SK-N-SH (cell line): ENCODE results near the gene C22orf15. TPM values are rescaled to one million over a fixed set of nuclear protein-coding genes. Genes with fewer than 3 reads are reported as not detected.

Source experiments
- CTCF ChIA-PET: fragments of 300-600, 350-600 bp; formaldehyde crosslinking; extraction: SDS; loops from one replicate; lab custom pipeline; 2021; lab: Yijun Ruan, JAX
- POLR2A ChIA-PET: fragments of 350-600 bp; sonication (Branson Sonifier 250); formaldehyde crosslinking; extraction: SDS; loops from one replicate; lab custom pipeline; 2020; ENCODE audit warnings: antibody characterized with exemption, inconsistent platforms; lab: Yijun Ruan, JAX
- DNase-seq: peaks from one replicate; pipeline ENCODE4 v3.0.0; 2012
- H2AFZ ChIP-seq: fragments of 200-600 bp; sonication (generic); 2 replicates; pipeline ENCODE4 v1.8.1; 2016; ENCODE audit warnings: antibody characterized with exemption, mild to moderate bottlenecking, low read depth
- H3F3A ChIP-seq: fragments of 200-600 bp; sonication (generic); replicated peaks from 2 replicates; pipeline ENCODE3; 2016; ENCODE audit warnings: antibody characterized with exemption, mild to moderate bottlenecking; ENCODE audit not compliant: insufficient read depth
- H3K27ac ChIP-seq, 2 experiments: fragments of 200-500 bp in 1 of 2; fragments of 200-600 bp in 1 of 2; sonication (Bioruptor generic) in 1 of 2; sonication (generic), shearing (Covaris generic) in 1 of 2; 2 replicates each; pipeline versions ENCODE4 v1.5.1 to v1.6.1; 2014 to 2016; ENCODE audit warnings: low read depth in 2 of 2, inconsistent platforms in 1 of 2, low read length in 1 of 2, mild to moderate bottlenecking in 1 of 2, mixed read lengths in 1 of 2
- H3K27me3 ChIP-seq: fragments of 200-600 bp; sonication (generic), shearing (Covaris generic); 2 replicates; pipeline ENCODE4 v1.6.1; 2016; ENCODE audit warnings: mixed run types; ENCODE audit not compliant: insufficient read depth
- H3K36me3 ChIP-seq, 2 experiments: fragments of 200-500 bp in 1 of 2; fragments of 200-600 bp in 1 of 2; sonication (Bioruptor generic) in 1 of 2; sonication (generic) in 1 of 2; replicated peaks in 1 of 2; 2 replicates each; pipeline versions ENCODE3 to v1.5.1; 2014 to 2016; ENCODE audit warnings: low read length in 1 of 2, mild to moderate bottlenecking in 1 of 2; ENCODE audit not compliant: insufficient read depth in 2 of 2, control insufficient read depth in 1 of 2
- H3K4me1 ChIP-seq, 2 experiments: fragments of 200-500 bp in 1 of 2; fragments of 200-600 bp in 1 of 2; sonication (Bioruptor generic) in 1 of 2; sonication (generic), shearing (Covaris generic) in 1 of 2; 2 replicates each; pipeline versions ENCODE4 v1.5.1 to v1.6.1; 2014 to 2016; ENCODE audit warnings: low read depth in 1 of 2, low read length in 1 of 2, mixed run types in 1 of 2; ENCODE audit not compliant: insufficient read depth in 2 of 2, control insufficient read depth in 1 of 2
- H3K4me2 ChIP-seq: fragments of 200-600 bp; sonication (generic), shearing (Covaris generic); 2 replicates; pipeline ENCODE4 v1.6.1; 2017; ENCODE audit warnings: mixed run types
- H3K4me3 ChIP-seq, 2 experiments: fragments of 200-500 bp in 1 of 2; fragments of 200-600 bp in 1 of 2; sonication (Bioruptor generic) in 1 of 2; sonication (generic), shearing (Covaris generic) in 1 of 2; 2 replicates each; pipeline versions ENCODE4 v1.5.1 to v1.8.1; 2014 to 2016; ENCODE audit warnings: low read depth in 2 of 2, inconsistent platforms in 1 of 2, low read length in 1 of 2, mild to moderate bottlenecking in 1 of 2, mixed read lengths in 1 of 2, moderate library complexity in 1 of 2
- H3K79me2 ChIP-seq: fragments of 200-600 bp; sonication (generic); 2 replicates; pipeline ENCODE4 v1.8.1; 2017; ENCODE audit warnings: mild to moderate bottlenecking; ENCODE audit not compliant: insufficient read depth
- H3K9ac ChIP-seq: fragments of 200-600 bp; sonication (generic); 2 replicates; pipeline ENCODE4 v1.6.1; 2017; ENCODE audit warnings: mixed run types
- H3K9me2 ChIP-seq: fragments of 200-600 bp; sonication (generic); 2 replicates; pipeline ENCODE4 v1.6.1; 2017; ENCODE audit warnings: mixed run types
- H3K9me3 ChIP-seq: fragments of 200-600 bp; sonication (generic); 2 replicates; pipeline ENCODE4 v1.6.1; 2017; ENCODE audit warnings: mixed run types, mild to moderate bottlenecking, moderate library complexity
- H4K20me1 ChIP-seq: fragments of 200-600 bp; sonication (generic); 2 replicates; pipeline ENCODE4 v1.6.1; 2017; ENCODE audit warnings: mild to moderate bottlenecking, mixed run types; ENCODE audit not compliant: insufficient read depth
- CHD2 ChIP-seq: fragments of 150-350 bp; IDR thresholded peaks from 2 replicates; pipeline ENCODE4 v1.6.1; 2018; ENCODE audit warnings: low read length; ENCODE audit not compliant: partially characterized antibody
- EZH2phosphoT487 ChIP-seq: fragments of 200-600 bp; sonication (generic); IDR thresholded peaks from 2 replicates; pipeline ENCODE4 v1.6.1; 2017; ENCODE audit warnings: low read depth, mixed run types, mild to moderate bottlenecking, antibody characterized with exemption, moderate library complexity, borderline replicate concordance
- FOXJ3 ChIP-seq: sonication (generic); formaldehyde crosslinking; IDR thresholded peaks from 2 replicates; pipeline ENCODE4 v1.5.1; 2020; ENCODE audit warnings: mild to moderate bottlenecking, missing genetic modification reagents
- FOXM1 ChIP-seq: IDR thresholded peaks from 2 replicates; pipeline ENCODE4 v1.4.0; 2012; ENCODE audit warnings: low read depth, mild to moderate bottlenecking
- GATA2 ChIP-seq: sonication (generic); formaldehyde crosslinking; IDR thresholded peaks from 2 replicates; pipeline ENCODE4 v1.5.0; 2020; ENCODE audit warnings: mild to moderate bottlenecking, missing genetic modification reagents
- MXI1 ChIP-seq: IDR thresholded peaks from 2 replicates; pipeline ENCODE4 v1.6.1; 2012; ENCODE audit warnings: mild to moderate bottlenecking, low read depth, low read length, improper control_type of control experiment
- NRF1 ChIP-seq: IDR thresholded peaks from 2 replicates; pipeline ENCODE4 v1.6.1; 2012; ENCODE audit warnings: low read depth, mild to moderate bottlenecking, low read length
- POLR2AphosphoS5 ChIP-seq: IDR thresholded peaks from 2 replicates; pipeline ENCODE4 v1.6.1; 2012; ENCODE audit warnings: low read depth, low read length
- RAD21 ChIP-seq: IDR thresholded peaks from 2 replicates; pipeline ENCODE4 v1.6.1; 2012; ENCODE audit warnings: mild to moderate bottlenecking, low read length
- RCOR1 ChIP-seq: fragments of 150-350 bp; IDR thresholded peaks from 2 replicates; pipeline ENCODE4 v1.6.1; 2017; ENCODE audit warnings: antibody characterized with exemption, low read length
- REST ChIP-seq: IDR thresholded peaks from 2 replicates; pipeline ENCODE4 v1.6.1; 2012; ENCODE audit warnings: mild to moderate bottlenecking, low read depth, low read length, moderate library complexity
- RFX5 ChIP-seq: IDR thresholded peaks from 2 replicates; pipeline ENCODE4 v1.6.1; 2012; ENCODE audit warnings: mild to moderate bottlenecking, improper control_type of control experiment, low read length
- SIN3A ChIP-seq: IDR thresholded peaks from 2 replicates; pipeline ENCODE4 v1.6.1; 2012; ENCODE audit warnings: low read depth, mild to moderate bottlenecking, low read length, moderate library complexity, borderline replicate concordance
- SMC3 ChIP-seq: IDR thresholded peaks from 2 replicates; pipeline ENCODE4 v1.6.1; 2012; ENCODE audit warnings: low read depth, low read length, improper control_type of control experiment
- TCF12 ChIP-seq: IDR thresholded peaks from 2 replicates; pipeline ENCODE4 v1.4.0; 2012
- TEAD4 ChIP-seq: IDR thresholded peaks from 2 replicates; pipeline ENCODE4 v1.4.0; 2012; ENCODE audit warnings: mild to moderate bottlenecking, borderline replicate concordance; ENCODE audit not compliant: insufficient read depth
- USF2 ChIP-seq: fragments of 150-350 bp; IDR thresholded peaks from 2 replicates; pipeline ENCODE4 v1.6.1; 2017; ENCODE audit warnings: antibody characterized with exemption, low read length, low read depth, borderline replicate concordance
- ZBTB33 ChIP-seq: IDR thresholded peaks from 2 replicates; pipeline ENCODE4 v1.4.0; 2012; ENCODE audit warnings: low read depth, borderline replicate concordance
- WGBS: methylation state at CpG from one replicate; pipeline ENCODE4 v1.1.6; 2017; ENCODE audit warnings: low lambda C conversion rate; 5-methylcytosine and 5-hydroxymethylcytosine counted together
- polyA plus RNA-seq, 3 experiments: library from polyadenylated mRNA; depleted of rRNA; stranded (reverse); fragments of >200 nt; gene quantifications; 2 replicates each; pipeline ENCODE4 v1.2.3, GENCODE V29; 2012

Gene C22orf15
- polyA plus RNA-seq, 1 of the 3 experiments (the other 2 are of a cell fraction) = 1.6 TPM

GRCh38 chr22:23789638-23790037 is 26.8 kb downstream of the C22orf15 start:
- POLR2A ChIA-PET = interaction anchor here (0.8 kb wide), 1 partner anchor 60 kb away, joined by 3 read pairs; no protein-coding TSS in a partner anchor
- Histone ChIP-seq H3K36me3 (peaks cover 9 to 21% of the 10 kb centered on the region in 2 experiments), H3K4me3 (no peak overlapping the region)
- TF ChIP-seq RFX5 = no peak
- TF ChIP-seq RAD21 = peak; percentile 49
- peak; percentile 64; the same call in 1 of the 2 replicates for TF ChIP-seq MXI1
- peak; percentile 42 for TF ChIP-seq SMC3
- TF ChIP-seq, all 33 proteins: peak for 3
- CTCF ChIA-PET = interaction anchor here (1.1 to 5.3 kb wide), 11 partner anchors 12 to 68 kb away, joined by 3 to 36 read pairs (median 4); partner anchors contain the start of genes CHCHD10 and SLC2A11
- peaks cover 0 to 44% of the 10 kb centered on the region in 2 experiments; a peak in 2 of 4 replicates for H3K4me1 ChIP-seq
- no peak overlapping the region for H3K4me2 ChIP-seq
- H2AFZ ChIP-seq = no peak overlapping the region
- peaks cover 56% of the 10 kb centered on the region for H4K20me1 ChIP-seq
- no peak overlapping the region for H3K9ac ChIP-seq
- no peaks in the 10 kb centered on the region for H3K9me2 ChIP-seq
- no peaks in the 10 kb centered on the region for H3K9me3 ChIP-seq
- H3K27me3 ChIP-seq = no peaks in the 10 kb centered on the region
- 81% methylated on average over 3 of the region's 4 CpGs for WGBS
- no peak overlapping the region; a peak in 1 of 4 replicates for H3K27ac ChIP-seq
- H3K79me2 ChIP-seq = peaks cover 72% of the 10 kb centered on the region
- H3F3A ChIP-seq = peaks cover 3% of the 10 kb centered on the region
- peak; percentile 56 for DNase-seq

- peaks cover 73% of the 10 kb centered on the region for H3K79me2 ChIP-seq
- DNase-seq = peak; percentile 79
- POLR2A ChIA-PET = no interaction called here
- H3K27me3 ChIP-seq = no peaks in the 10 kb centered on the region
- CTCF ChIA-PET = interaction anchor here (1.4 to 5.3 kb wide), 4 partner anchors 17 to 58 kb away, joined by 3 to 36 read pairs (median 16); partner anchors contain the start of gene CHCHD10
- peaks cover 0 to 44% of the 10 kb centered on the region in 2 experiments; a peak in 2 of 4 replicates for H3K4me1 ChIP-seq
- H4K20me1 ChIP-seq = peaks cover 56% of the 10 kb centered on the region
- TF ChIP-seq RCOR1 (peak; percentile 78), POLR2AphosphoS5 (peak; percentile 30; the same call in 1 of the 2 replicates), TCF12 (peak; percentile 78), ZBTB33 (no peak), SIN3A (no peak), CHD2 (peak; percentile 72), TEAD4 (no peak), FOXJ3 (CRISPR knock-in tag) (peak; percentile 45; the same call in 1 of the 2 replicates), RAD21 (no peak), USF2 (no peak), EZH2phosphoT487 (no peak), GATA2 (CRISPR knock-in tag) (peak; percentile 58), FOXM1 (no peak), REST (no peak), NRF1 (no peak)
- TF ChIP-seq, all 33 proteins: peak for 6
- no peak overlapping the region for H3K4me2 ChIP-seq
- peak overlapping the region in 1 of 2 experiments; percentile 78; a peak in 2 of 4 replicates for H3K27ac ChIP-seq
- H3K9me3 ChIP-seq = no peaks in the 10 kb centered on the region
- H3K9me2 ChIP-seq = no peaks in the 10 kb centered on the region
- peaks cover 3% of the 10 kb centered on the region for H3F3A ChIP-seq
- H2AFZ ChIP-seq = no peak overlapping the region
- H3K4me3 ChIP-seq = no peak overlapping the region
- no peak overlapping the region for H3K9ac ChIP-seq
- WGBS = 59% methylated on average over 11 of the region's 11 CpGs
- H3K36me3 ChIP-seq = peaks cover 20 to 31% of the 10 kb centered on the region in 2 experiments
Observed at GRCh38 chr22:23790819-23791737, 28.3 kb downstream of the C22orf15 start.
